Activated B cell treated with CpG ODN at 0.5 μM for 24 hours (primary cell): ENCODE results near the gene CDK19. TPM values are rescaled to one million over a fixed set of nuclear protein-coding genes. Genes with fewer than 3 reads are reported as not detected.

ENCODE experiments used
- ATAC-seq: fragments of 200-7000 bp; cut with Tn5 transposase; one replicate; pipeline ENCODE4 v1.10.0; 2021; ENCODE audit warnings: low read depth, mild to moderate bottlenecking, moderate library complexity
- CTCF ChIA-PET: fragments of 350-600 bp; sonication (Branson Sonifier 250); formaldehyde crosslinking; loops from one replicate; lab custom pipeline; 2021; ENCODE audit warnings: antibody characterized with exemption; lab: Charles Lee
- POLR2A ChIA-PET: fragments of 350-600 bp; sonication (Branson Sonifier 250); formaldehyde crosslinking; loops from one replicate; lab custom pipeline; 2021; ENCODE audit warnings: antibody characterized with exemption; lab: Charles Lee
- DNase-seq: peaks from one replicate; pipeline ENCODE4 v3.0.0; 2022
- H3K27ac Mint-ChIP-seq: one replicate; pipeline ENCODE4 v1.8.0; 2020; ENCODE audit warnings: mixed read lengths
- H3K27me3 Mint-ChIP-seq: one replicate; pipeline ENCODE4 v1.8.0; 2021; ENCODE audit warnings: mixed read lengths
- H3K36me3 Mint-ChIP-seq: one replicate; pipeline ENCODE4 v1.8.0; 2021; ENCODE audit warnings: low read depth, mixed read lengths
- H3K4me1 Mint-ChIP-seq: one replicate; pipeline ENCODE4 v1.8.0; 2021; ENCODE audit warnings: mixed read lengths
- H3K4me3 Mint-ChIP-seq: one replicate; pipeline ENCODE4 v1.8.0; 2020; ENCODE audit warnings: mild to moderate bottlenecking, mixed read lengths
- H3K9me3 Mint-ChIP-seq: one replicate; pipeline ENCODE4 v1.8.0; 2020; ENCODE audit warnings: mixed read lengths
- CTCF ChIP-seq: fragments of 200-600 bp; IDR thresholded peaks from one replicate; pipeline ENCODE4 v1.8.0; 2022; ENCODE audit warnings: antibody characterized with exemption, mild to moderate bottlenecking
- intact Hi-C: fragments of 100-400 bp; cut with micrococcal nuclease; formaldehyde crosslinking; loops from one replicate; pipeline ENCODE4 v1.15.1; 2024
- total RNA-seq: library from RNA; stranded (reverse); gene quantifications from 2 replicates; pipeline ENCODE4 v1.2.3, GENCODE V29; 2022

Gene CDK19
- total RNA-seq, 1 donor from 2014 or later: 31.1 TPM

- ATAC-seq (no peak), DNase-seq (no peak)
- CTCF ChIA-PET: interaction anchor here (1.4 kb wide), 1 partner anchor 8 kb away, joined by 3 read pairs; no protein-coding TSS in a partner anchor
- peaks cover 2% of the 10 kb centered on the region for H3K9me3 Mint-ChIP-seq
- intact Hi-C loops: no loop called here
- no peak overlapping the region for H3K27ac Mint-ChIP-seq
- H3K4me1 Mint-ChIP-seq: peaks cover 30% of the 10 kb centered on the region
- POLR2A ChIA-PET: no interaction called here
- H3K36me3 Mint-ChIP-seq: peaks cover 13% of the 10 kb centered on the region
- H3K4me3 Mint-ChIP-seq: no peak overlapping the region
- no peaks in the 10 kb centered on the region for H3K27me3 Mint-ChIP-seq
- no peak for TF ChIP-seq CTCF
These were observed 125.1 kb downstream of the CDK19 start for GRCh38 chr6:110690106-110690654.

- ChIA-PET CTCF (interaction anchor here (1.3 to 1.4 kb wide), 2 partner anchors 7 to 189 kb away, joined by 3 read pairs; no protein-coding TSS in a partner anchor), POLR2A (no interaction called here)
- no peak overlapping the region for H3K4me3 Mint-ChIP-seq
- H3K9me3 Mint-ChIP-seq: peaks cover 2% of the 10 kb centered on the region
- peaks cover 24% of the 10 kb centered on the region for H3K4me1 Mint-ChIP-seq
- no peak for DNase-seq
- ATAC-seq: no peak
- H3K36me3 Mint-ChIP-seq: peaks cover 11% of the 10 kb centered on the region
- no peak for TF ChIP-seq CTCF
- H3K27me3 Mint-ChIP-seq: no peaks in the 10 kb centered on the region
- no peak overlapping the region for H3K27ac Mint-ChIP-seq
- intact Hi-C loops: no loop called here
These were observed 125.9 kb downstream of the CDK19 start for GRCh38 chr6:110689275-110689935.

- peaks cover 24% of the 10 kb centered on the region for H3K4me1 Mint-ChIP-seq
- ChIA-PET CTCF (interaction anchor here (1.3 kb wide), 1 partner anchor 190 kb away, joined by 3 read pairs; no protein-coding TSS in a partner anchor), POLR2A (no interaction called here)
- no peaks in the 10 kb centered on the region for H3K27me3 Mint-ChIP-seq
- no peak overlapping the region for H3K4me3 Mint-ChIP-seq
- no peak overlapping the region for H3K27ac Mint-ChIP-seq
- H3K9me3 Mint-ChIP-seq: no peaks in the 10 kb centered on the region
- peaks cover 5% of the 10 kb centered on the region for H3K36me3 Mint-ChIP-seq
- no peak for DNase-seq
- TF ChIP-seq CTCF: no peak
- intact Hi-C loops: no loop called here
- no peak for ATAC-seq
These were observed 126.5 kb downstream of the CDK19 start for GRCh38 chr6:110688661-110689268.

GRCh38 chr6:110687326-110687725 is 127.9 kb downstream of the CDK19 start:
- ChIA-PET POLR2A (interaction anchor here (0.6 to 1.4 kb wide), 3 partner anchors 128 to 271 kb away, joined by 3 to 7 read pairs (median 6); partner anchors contain the start of genes AMD1 and CDK19), CTCF (interaction anchor here (0.7 to 1.2 kb wide), 3 partner anchors 192 to 268 kb away, joined by 3 to 5 read pairs (median 3); no protein-coding TSS in a partner anchor)
- Mint-ChIP-seq H3K4me1 (peaks cover 27% of the 10 kb centered on the region), H3K4me3 (no peak overlapping the region), H3K27me3 (no peaks in the 10 kb centered on the region), H3K27ac (no peak overlapping the region), H3K36me3 (peaks cover 2% of the 10 kb centered on the region), H3K9me3 (no peaks in the 10 kb centered on the region)
- intact Hi-C loops: no loop called here
- DNase-seq (no peak), ATAC-seq (no peak)
- no peak for TF ChIP-seq CTCF
